ENCODE results near the gene KCNT1.

GRCh38 chr9:135759676-135760300 is 57.8 kb downstream of the KCNT1 start:
- TF ChIP-seq GATA2 (IDR thresholded peaks at IDR 0.05; ENCODE audit: low read depth, low read length) (no peak), GATA3 (IDR thresholded peaks at IDR 0.05; ENCODE audit: low read depth, low read length) (no peak)
